SH-SY5Y (cell line): ENCODE data around the gene MTCL1.

Source experiments
- GATA2 ChIP-seq: IDR thresholded peaks from 2 replicates; pipeline ENCODE4 v1.6.1; 2011; ENCODE audit warnings: mild to moderate bottlenecking, low read depth, low read length
- GATA3 ChIP-seq: IDR thresholded peaks from 2 replicates; pipeline ENCODE4 v1.6.1; 2011; ENCODE audit warnings: low read depth, mild to moderate bottlenecking, low read length, moderate library complexity

DNA sequence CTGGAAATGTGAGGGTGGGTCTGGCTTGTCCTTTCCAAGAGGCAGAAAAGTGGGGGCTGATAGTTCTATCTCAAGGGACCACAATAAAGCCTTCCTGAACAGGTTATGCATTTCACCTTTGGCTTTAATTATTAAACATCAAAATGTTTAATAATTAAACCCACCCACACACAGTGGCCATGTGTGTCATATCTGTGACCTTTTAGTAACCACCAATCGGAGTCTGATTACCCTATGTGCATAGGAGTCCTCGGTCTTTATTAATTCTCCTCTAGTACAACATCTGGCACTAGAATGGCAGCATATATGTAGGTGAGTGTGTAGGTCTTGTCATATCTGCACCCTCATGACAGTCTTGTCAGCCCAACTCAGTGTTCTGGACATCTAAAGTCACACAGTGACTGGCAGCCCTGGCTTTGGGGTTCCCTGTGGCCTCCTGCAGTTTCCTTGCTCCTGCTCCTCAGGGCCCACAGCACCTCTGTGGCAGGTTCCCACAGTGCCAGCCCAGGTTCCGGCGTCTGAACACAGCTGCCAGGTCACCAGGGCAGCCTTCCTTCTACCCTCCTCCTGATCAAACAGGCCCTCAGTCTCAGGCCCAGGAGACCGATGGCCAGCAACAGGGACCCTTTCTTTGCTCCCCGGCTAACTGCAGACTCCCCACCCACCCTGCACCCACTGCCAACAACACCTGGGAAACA, 100.9 kb downstream of the MTCL1 start:
- TF ChIP-seq GATA3 (no peak), GATA2 (no peak)
